ENCODE results near the gene C2orf68. TPM values are rescaled to one million over a fixed set of nuclear protein-coding genes. Genes with fewer than 3 reads are reported as not detected.
A peak's percentile ranks its signal among the peaks of the same experiment; 100 is the strongest.

Gene C2orf68
- total RNA-seq, 1 donor from 2014 or later = 31.8 TPM

GRCh38 chr2:85585781-85586105 is 26.1 kb downstream of the C2orf68 start:
- H3K36me3 ChIP-seq (ENCODE audit: control insufficient read depth in 3 of 3, insufficient read depth in 3 of 3, low read length in 3 of 3) = no peaks in the 10 kb centered on the region
- peaks cover 58 to 72% (median 62%) of the 10 kb centered on the region in 3 donors for H3K4me1 ChIP-seq (ENCODE audit: control insufficient read depth in 3 of 3, insufficient read depth in 3 of 3, low read length in 3 of 3)
- H3K27ac ChIP-seq (ENCODE audit: low read depth, low read length) = peak overlapping the region; percentile 90
- H3K9ac ChIP-seq (ENCODE audit: low read depth in 1 of 3, low read length in 3 of 3) = peak overlapping the region in 2 of 3 donors; percentile 40 to 83
- no peaks in the 10 kb centered on the region for H3K27me3 ChIP-seq (ENCODE audit: control insufficient read depth in 3 of 3, insufficient read depth in 3 of 3, low read length in 3 of 3)
- no peaks in the 10 kb centered on the region for H3K9me3 ChIP-seq (ENCODE audit: control insufficient read depth in 3 of 3, low read length in 3 of 3)
- H3K4me3 ChIP-seq (ENCODE audit: low read length in 3 of 3) = peak overlapping the region; percentile 81 to 89 (median 87)

GRCh38 chr2:85584857-85585780 is 26.7 kb downstream of the C2orf68 start:
- peaks cover 51 to 68% (median 58%) of the 10 kb centered on the region in 3 donors for H3K4me1 ChIP-seq (ENCODE audit: control insufficient read depth in 3 of 3, insufficient read depth in 3 of 3, low read length in 3 of 3)
- no peaks in the 10 kb centered on the region for H3K9me3 ChIP-seq (ENCODE audit: control insufficient read depth in 3 of 3, low read length in 3 of 3)
- H3K9ac ChIP-seq (ENCODE audit: low read depth in 1 of 3, low read length in 3 of 3) = peak overlapping the region; percentile 83 to 93 (median 89)
- H3K36me3 ChIP-seq (ENCODE audit: control insufficient read depth in 3 of 3, insufficient read depth in 3 of 3, low read length in 3 of 3) = no peaks in the 10 kb centered on the region
- peak overlapping the region; percentile 81 to 89 (median 87) for H3K4me3 ChIP-seq (ENCODE audit: low read length in 3 of 3)
- peak overlapping the region; percentile 90 for H3K27ac ChIP-seq (ENCODE audit: low read depth, low read length)
- no peaks in the 10 kb centered on the region for H3K27me3 ChIP-seq (ENCODE audit: control insufficient read depth in 3 of 3, insufficient read depth in 3 of 3, low read length in 3 of 3)

- H3K4me1 ChIP-seq (ENCODE audit: control insufficient read depth in 3 of 3, insufficient read depth in 3 of 3, low read length in 3 of 3) = peaks cover 50 to 65% (median 58%) of the 10 kb centered on the region in 3 donors
- H3K9me3 ChIP-seq (ENCODE audit: control insufficient read depth in 3 of 3, low read length in 3 of 3) = no peaks in the 10 kb centered on the region
- no peaks in the 10 kb centered on the region for H3K27me3 ChIP-seq (ENCODE audit: control insufficient read depth in 3 of 3, insufficient read depth in 3 of 3, low read length in 3 of 3)
- peak within 1 kb of the TSS; percentile 83 to 93 (median 89) for H3K9ac ChIP-seq (ENCODE audit: low read depth in 1 of 3, low read length in 3 of 3)
- H3K4me3 ChIP-seq (ENCODE audit: low read length in 3 of 3) = peak within 1 kb of the TSS; percentile 81 to 89 (median 87)
- peak within 1 kb of the TSS; percentile 90 for H3K27ac ChIP-seq (ENCODE audit: low read depth, low read length)
- H3K36me3 ChIP-seq (ENCODE audit: control insufficient read depth in 3 of 3, insufficient read depth in 3 of 3, low read length in 3 of 3) = no peaks in the 10 kb centered on the region
Observed at GRCh38 chr2:85584354-85584856, 27.5 kb downstream of the C2orf68 start, which contains the start of gene VAMP5. Gene VAMP5, plus strand, starts transcription at chr2:85584431. Its CDS starts 60 bp downstream, at chr2:85584491.

GRCh38 chr2:85583667-85584353 is 28.1 kb downstream of the C2orf68 start:
- Histone ChIP-seq H3K36me3 (ENCODE audit: control insufficient read depth in 3 of 3, insufficient read depth in 3 of 3, low read length in 3 of 3) (no peaks in the 10 kb centered on the region), H3K4me1 (ENCODE audit: control insufficient read depth in 3 of 3, insufficient read depth in 3 of 3, low read length in 3 of 3) (peaks cover 50 to 65% (median 58%) of the 10 kb centered on the region in 3 donors), H3K27ac (ENCODE audit: low read depth, low read length) (peak overlapping the region; percentile 90), H3K9ac (ENCODE audit: low read depth in 1 of 3, low read length in 3 of 3) (peak overlapping the region; percentile 69 to 93 (median 83)), H3K9me3 (ENCODE audit: control insufficient read depth in 3 of 3, low read length in 3 of 3) (no peaks in the 10 kb centered on the region), H3K27me3 (ENCODE audit: control insufficient read depth in 3 of 3, insufficient read depth in 3 of 3, low read length in 3 of 3) (no peaks in the 10 kb centered on the region), H3K4me3 (ENCODE audit: low read length in 3 of 3) (peak overlapping the region; percentile 75 to 87 (median 81))

GRCh38 chr2:85582492-85582891 is 29.4 kb downstream of the C2orf68 start:
- Histone ChIP-seq H3K27me3 (ENCODE audit: control insufficient read depth in 3 of 3, insufficient read depth in 3 of 3, low read length in 3 of 3) (no peaks in the 10 kb centered on the region), H3K4me3 (ENCODE audit: low read length in 3 of 3) (no peak overlapping the region), H3K4me1 (ENCODE audit: control insufficient read depth in 3 of 3, insufficient read depth in 3 of 3, low read length in 3 of 3) (peaks cover 47 to 65% (median 58%) of the 10 kb centered on the region in 3 donors), H3K9me3 (ENCODE audit: control insufficient read depth in 3 of 3, low read length in 3 of 3) (no peaks in the 10 kb centered on the region), H3K36me3 (ENCODE audit: control insufficient read depth in 3 of 3, insufficient read depth in 3 of 3, low read length in 3 of 3) (no peaks in the 10 kb centered on the region), H3K27ac (ENCODE audit: low read depth, low read length) (no peak overlapping the region), H3K9ac (ENCODE audit: low read depth in 1 of 3, low read length in 3 of 3) (no peak overlapping the region)

GRCh38 chr2:85580206-85580605 is 31.7 kb downstream of the C2orf68 start:
- Histone ChIP-seq H3K9me3 (ENCODE audit: control insufficient read depth in 3 of 3, low read length in 3 of 3) (no peaks in the 10 kb centered on the region), H3K27me3 (ENCODE audit: control insufficient read depth in 3 of 3, insufficient read depth in 3 of 3, low read length in 3 of 3) (no peaks in the 10 kb centered on the region), H3K4me1 (ENCODE audit: control insufficient read depth in 3 of 3, insufficient read depth in 3 of 3, low read length in 3 of 3) (peaks cover 35 to 48% (median 44%) of the 10 kb centered on the region in 3 donors), H3K36me3 (ENCODE audit: control insufficient read depth in 3 of 3, insufficient read depth in 3 of 3, low read length in 3 of 3) (no peaks in the 10 kb centered on the region), H3K27ac (ENCODE audit: low read depth, low read length) (peak overlapping the region; percentile 76), H3K9ac (ENCODE audit: low read depth in 1 of 3, low read length in 3 of 3) (no peak overlapping the region), H3K4me3 (ENCODE audit: low read length in 3 of 3) (no peak overlapping the region)

GRCh38 chr2:85579266-85579935 is 32.5 kb downstream of the C2orf68 start:
- Histone ChIP-seq H3K9me3 (ENCODE audit: control insufficient read depth in 3 of 3, low read length in 3 of 3) (no peaks in the 10 kb centered on the region), H3K4me3 (ENCODE audit: low read length in 3 of 3) (peak overlapping the region; percentile 0 to 51 (median 38)), H3K27ac (ENCODE audit: low read depth, low read length) (peak overlapping the region; percentile 76), H3K36me3 (ENCODE audit: control insufficient read depth in 3 of 3, insufficient read depth in 3 of 3, low read length in 3 of 3) (no peaks in the 10 kb centered on the region), H3K4me1 (ENCODE audit: control insufficient read depth in 3 of 3, insufficient read depth in 3 of 3, low read length in 3 of 3) (peaks cover 27 to 40% (median 39%) of the 10 kb centered on the region in 3 donors), H3K27me3 (ENCODE audit: control insufficient read depth in 3 of 3, insufficient read depth in 3 of 3, low read length in 3 of 3) (no peaks in the 10 kb centered on the region), H3K9ac (ENCODE audit: low read depth in 1 of 3, low read length in 3 of 3) (peak overlapping the region; percentile 10 to 36 (median 14))

GRCh38 chr2:85578243-85579180 is 33.4 kb downstream of the C2orf68 start:
- peak overlapping the region; percentile 48 to 63 (median 51) for H3K4me3 ChIP-seq (ENCODE audit: low read length in 3 of 3)
- no peaks in the 10 kb centered on the region for H3K27me3 ChIP-seq (ENCODE audit: control insufficient read depth in 3 of 3, insufficient read depth in 3 of 3, low read length in 3 of 3)
- H3K9ac ChIP-seq (ENCODE audit: low read depth in 1 of 3, low read length in 3 of 3) = peak overlapping the region; percentile 48 to 74 (median 64)
- H3K36me3 ChIP-seq (ENCODE audit: control insufficient read depth in 3 of 3, insufficient read depth in 3 of 3, low read length in 3 of 3) = no peaks in the 10 kb centered on the region
- H3K27ac ChIP-seq (ENCODE audit: low read depth, low read length) = peak overlapping the region; percentile 76
- H3K9me3 ChIP-seq (ENCODE audit: control insufficient read depth in 3 of 3, low read length in 3 of 3) = no peaks in the 10 kb centered on the region
- peaks cover 23 to 34% (median 34%) of the 10 kb centered on the region in 3 donors for H3K4me1 ChIP-seq (ENCODE audit: control insufficient read depth in 3 of 3, insufficient read depth in 3 of 3, low read length in 3 of 3)

Measured in skeletal muscle tissue (tissue), 4 donors.